Measurements from ENCODE around the gene TNFRSF25. TPM values are rescaled to one million over a fixed set of nuclear protein-coding genes. Genes with fewer than 3 reads are reported as not detected.

TNFRSF25 gene
- total RNA-seq, 1 experiment from 2014 or later, result 19.5 TPM

GRCh38 chr1:6424619-6425593 is 41.1 kb downstream of the TNFRSF25 start, which contains the start of gene ESPN (continued):
- TF ChIP-seq HMGXB4 (CRISPR knock-in tag; IDR thresholded peaks at IDR 0.05) (0 out of 2 replicates have a peak, but pooled peaks have one; percentile 19), RORB (CRISPR knock-in tag; IDR thresholded peaks at IDR 0.05) (no peak), GTF2I (CRISPR knock-in tag; conservative IDR thresholded peaks at IDR 0.05) (no peak), ERG (CRISPR knock-in tag; IDR thresholded peaks at IDR 0.05) (no peak), CDX4 (CRISPR knock-in tag; IDR thresholded peaks at IDR 0.05; ENCODE audit: borderline replicate concordance) (no peak), CREM (CRISPR knock-in tag; IDR thresholded peaks at IDR 0.05) (0 out of 2 replicates have a peak, but pooled peaks have one; percentile 38), USF1 (CRISPR knock-in tag; IDR thresholded peaks at IDR 0.05) (no peak), ZBTB43 (CRISPR knock-in tag; IDR thresholded peaks at IDR 0.05) (no peak), CTCF (IDR thresholded peaks at IDR 0.05) (no peak)

- H3K27ac Mint-ChIP-seq, result no peak overlapping the region
- peaks cover 76% of the 10 kb centered on the region for H3K27me3 Mint-ChIP-seq (ENCODE audit: low read depth)
- peak; percentile 57 for DNase-seq (ENCODE audit: low spot score)
- TF ChIP-seq NR1H2 (CRISPR knock-in tag; IDR thresholded peaks at IDR 0.05) (no peak), NFYB (CRISPR knock-in tag; conservative IDR thresholded peaks at IDR 0.05; ENCODE audit: low read depth) (no peak), ZNF263 (CRISPR knock-in tag; IDR thresholded peaks at IDR 0.05; ENCODE audit: low read depth) (no peak)
- POLR2A ChIA-PET, result no interaction called here
- H3K4me3 Mint-ChIP-seq, result peak overlapping the region; percentile 60
- peak; percentile 19 for ATAC-seq
- CTCF ChIA-PET, result interaction anchor here (0.8 to 6.9 kb wide), 50 partner anchors 9 to 433 kb away, joined by 3 to 281 read pairs (median 6); partner anchors contain the start of genes ACOT7, HES3, ICMT and PLEKHG5
- no peaks in the 10 kb centered on the region for H3K9me3 Mint-ChIP-seq
- H3K4me1 Mint-ChIP-seq, result peaks cover 6% of the 10 kb centered on the region
- no peaks in the 10 kb centered on the region for H3K36me3 Mint-ChIP-seq
Measured at GRCh38 chr1:6424000-6424565, 41.9 kb downstream of the TNFRSF25 start.
